Brain pericyte (primary cell): ENCODE measurements around the gene C1R.
A peak's percentile ranks its signal among the peaks of the same experiment; 100 is the strongest.
"Not testable (repeated sequence)": the region's sequence is repeated elsewhere in the genome, so short reads cannot be mapped to it uniquely, and the experiment has no call there.

Experiments used
- DNase-seq: peaks from one replicate; pipeline ENCODE4 v3.0.0-alpha.2; 2012; ENCODE audit warnings: low read depth, low spot score

Gene C1R

DNA sequence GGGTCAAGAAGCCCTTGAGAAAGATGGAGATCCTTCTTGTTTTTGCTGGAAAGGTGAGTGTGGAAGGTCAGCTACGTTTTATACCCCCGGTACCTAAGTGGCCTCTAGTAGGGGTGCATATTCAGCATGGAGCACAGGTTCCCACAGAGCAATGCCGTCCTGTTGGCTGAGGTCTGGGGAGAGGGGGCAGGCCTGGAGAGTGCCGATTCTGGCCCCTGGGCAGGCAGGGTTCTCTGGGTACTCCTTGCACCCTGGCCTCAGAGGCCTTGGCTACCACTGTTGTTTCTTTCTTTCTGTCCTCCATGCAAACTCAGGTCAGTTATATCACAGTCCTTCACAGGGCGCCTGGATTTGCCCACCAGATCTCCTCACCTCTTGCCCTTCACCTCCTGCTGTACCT, 27.9 kb upstream of the C1R start:
- DNase-seq: no peak

DNA sequence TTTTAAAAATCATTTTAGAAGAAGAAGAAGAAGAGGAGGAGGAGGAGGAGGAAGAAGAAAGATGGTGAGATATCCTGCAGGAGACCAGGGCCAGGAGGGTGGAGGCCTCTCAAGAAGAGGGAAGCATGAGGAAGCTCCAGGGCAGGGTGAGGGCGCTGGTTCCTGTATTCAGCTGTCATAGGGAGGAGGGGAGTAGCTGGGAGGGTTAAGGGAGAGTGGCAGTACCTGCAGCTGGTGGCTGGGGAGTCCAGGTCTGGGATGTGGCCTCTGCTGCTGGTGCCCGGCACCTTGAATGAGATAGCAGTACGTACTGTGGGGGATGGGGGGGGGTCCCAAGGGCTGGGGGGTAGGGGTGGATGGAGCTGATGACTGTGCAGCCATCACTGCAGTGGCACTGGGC, 26.6 kb upstream of the C1R start:
- no peak for DNase-seq

DNA sequence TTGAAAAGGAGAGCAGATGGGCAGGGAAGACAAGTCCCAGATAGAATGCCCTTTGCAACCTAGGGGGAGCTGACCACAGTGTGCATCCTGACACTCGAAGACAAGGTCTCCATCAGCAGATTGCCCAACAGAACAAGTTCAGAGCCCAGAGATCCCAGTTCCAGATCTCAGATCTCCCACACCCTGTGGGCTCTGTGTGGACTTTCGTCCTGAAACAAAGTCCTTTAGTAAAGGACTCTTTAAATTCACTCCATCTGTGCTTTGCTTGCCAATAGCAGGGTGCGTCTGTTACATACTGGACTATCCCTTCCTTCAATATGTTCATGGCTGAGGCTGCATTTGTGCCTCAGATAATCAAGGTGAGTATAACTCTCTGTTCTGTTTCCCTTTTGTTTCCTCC, 25.4 kb upstream of the C1R start:
- no peak for DNase-seq

DNA sequence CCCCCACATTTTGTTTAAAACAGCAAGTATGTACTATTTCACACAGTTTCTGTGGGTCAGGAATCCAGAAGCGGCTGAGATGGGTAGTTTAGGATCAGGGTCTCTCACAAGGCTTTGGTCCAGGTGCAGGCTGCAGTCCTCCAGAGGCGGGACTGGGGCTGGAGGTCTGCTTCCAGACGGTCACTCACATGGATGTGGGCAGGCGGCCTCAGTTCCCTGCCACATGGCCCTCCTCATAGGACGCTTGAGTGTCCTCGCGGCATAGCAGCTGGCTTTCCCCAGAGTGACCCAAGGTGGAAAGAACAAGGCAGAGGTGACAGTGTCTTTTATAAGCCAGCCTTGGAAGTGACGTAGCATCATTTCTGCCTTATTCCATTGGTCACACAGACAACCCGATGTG, 24.7 kb upstream of the C1R start:
- DNase-seq: no peak

DNA sequence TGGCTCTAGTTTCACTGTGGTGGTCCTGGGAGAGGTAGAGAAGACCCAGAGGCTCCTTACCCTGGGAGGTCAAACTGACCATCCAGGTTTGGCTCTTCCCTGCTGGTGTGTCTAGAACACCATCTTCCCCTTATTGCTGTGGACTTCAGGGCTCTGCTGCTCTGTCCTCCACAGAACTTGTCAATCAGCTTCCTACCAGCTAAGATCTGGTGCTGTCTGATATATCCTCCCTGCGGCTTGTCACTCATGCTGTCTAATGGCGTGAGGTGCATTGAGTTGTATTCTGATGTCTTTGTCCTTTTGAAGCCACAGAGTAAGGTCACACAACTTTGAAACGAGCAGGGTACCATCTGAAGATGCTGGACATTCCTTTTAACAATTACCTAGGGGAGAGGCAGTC, 24.0 kb upstream of the C1R start:
- DNase-seq: no peak

DNA sequence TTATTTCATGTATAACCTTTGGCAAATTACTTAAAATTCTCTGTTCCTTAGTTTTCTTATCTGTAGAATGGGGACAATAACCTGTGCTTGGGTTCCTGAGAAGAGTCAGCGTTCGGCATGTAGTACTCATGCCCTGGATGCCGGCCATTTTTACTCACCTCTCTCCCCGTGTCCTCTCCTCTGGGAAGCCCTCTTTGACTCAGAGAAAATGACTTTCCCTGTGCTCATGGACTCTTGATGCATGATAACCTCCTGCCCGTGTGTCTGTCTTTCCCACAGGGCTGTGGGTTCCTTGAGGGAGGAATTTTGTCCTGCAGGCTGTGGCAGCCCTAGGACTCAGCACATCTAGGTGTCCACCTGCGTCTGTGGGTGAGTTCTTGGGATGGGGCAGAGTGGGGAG, 22.6 kb upstream of the C1R start:
- DNase-seq: no peak

DNA sequence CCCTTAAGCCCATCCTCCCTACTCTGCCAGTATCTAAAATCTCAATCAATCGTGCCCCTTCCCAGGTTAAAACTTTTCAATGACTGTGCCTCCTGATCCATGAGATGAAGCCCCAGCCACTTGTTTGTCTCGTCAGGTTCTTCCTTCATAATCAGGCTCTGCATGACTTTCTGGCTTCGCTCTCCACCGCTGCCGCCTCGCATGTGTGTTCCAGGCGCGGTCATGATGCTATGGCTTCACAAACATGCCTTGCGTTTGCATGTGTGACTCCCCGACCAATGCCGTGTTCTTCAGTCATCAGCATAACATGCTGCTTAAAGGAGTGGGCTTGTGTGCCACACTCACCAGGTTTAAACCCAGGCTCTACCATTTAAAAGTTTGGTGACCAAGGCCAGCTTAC, 21.8 kb upstream of the C1R start:
- no peak for DNase-seq

DNA sequence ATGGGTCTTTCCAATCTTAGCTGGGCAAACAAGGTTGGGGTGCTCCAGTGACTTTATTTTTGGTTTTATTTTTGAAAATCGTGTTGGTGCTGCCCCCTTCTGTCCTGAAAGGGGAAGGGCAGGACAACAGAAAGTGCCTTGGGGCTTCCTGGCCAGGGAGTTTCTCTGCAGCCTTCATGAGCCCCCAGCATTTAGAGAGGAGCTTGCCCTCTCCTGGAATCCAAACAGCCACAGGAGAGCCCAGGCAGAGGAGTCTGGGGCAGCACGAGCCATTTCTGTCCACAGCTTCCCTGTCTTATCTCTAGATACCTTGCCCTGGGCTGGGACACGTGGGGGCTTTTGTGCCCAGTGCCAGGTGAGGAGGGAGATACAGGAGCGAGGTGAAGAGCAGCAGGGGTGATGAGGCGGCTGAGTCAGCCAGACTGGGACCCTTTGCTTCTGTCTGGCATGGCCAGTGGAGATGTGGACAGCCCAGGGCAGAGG, 21.2 kb upstream of the C1R start:
- no peak for DNase-seq

DNA sequence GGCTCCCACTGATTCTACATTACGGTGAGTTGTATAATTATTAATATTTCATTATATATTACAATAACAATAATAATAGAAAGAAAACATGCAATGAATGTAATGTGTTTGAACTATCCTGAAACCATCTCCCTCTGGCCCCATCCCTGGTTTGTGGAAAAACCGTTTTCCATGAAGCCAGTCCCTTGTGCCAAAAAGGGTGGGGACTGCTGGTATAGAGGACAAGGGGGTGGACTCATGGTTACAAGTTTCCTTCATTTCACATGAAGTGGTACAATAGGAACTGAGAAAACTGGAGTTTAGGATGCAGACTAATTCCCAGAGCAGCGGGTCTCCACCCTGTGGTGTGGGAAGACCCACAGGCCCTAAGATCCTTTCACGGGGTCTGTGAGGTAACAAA, 19.8 kb upstream of the C1R start:
- DNase-seq: no peak

DNA sequence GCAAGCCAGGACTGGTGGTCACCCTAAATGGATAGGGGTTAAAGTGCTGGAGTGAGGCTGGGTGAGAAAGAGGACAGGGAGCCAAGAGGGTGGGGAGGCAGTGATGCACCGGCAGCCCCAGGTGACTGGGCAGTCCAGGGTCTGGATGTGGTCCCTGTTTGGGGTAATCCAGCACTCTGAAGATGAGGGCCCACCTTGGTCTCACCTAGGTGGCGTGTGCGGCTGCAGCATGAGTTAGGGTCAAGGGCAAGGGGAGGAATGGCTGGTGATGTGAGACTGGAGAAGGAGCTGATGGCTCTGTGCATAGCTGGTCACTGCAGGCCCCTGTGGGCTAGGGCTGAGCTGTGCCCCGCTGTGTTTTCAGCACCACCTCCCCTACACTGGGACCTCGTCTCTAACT, 18.4 kb upstream of the C1R start:
- DNase-seq: no peak

DNA sequence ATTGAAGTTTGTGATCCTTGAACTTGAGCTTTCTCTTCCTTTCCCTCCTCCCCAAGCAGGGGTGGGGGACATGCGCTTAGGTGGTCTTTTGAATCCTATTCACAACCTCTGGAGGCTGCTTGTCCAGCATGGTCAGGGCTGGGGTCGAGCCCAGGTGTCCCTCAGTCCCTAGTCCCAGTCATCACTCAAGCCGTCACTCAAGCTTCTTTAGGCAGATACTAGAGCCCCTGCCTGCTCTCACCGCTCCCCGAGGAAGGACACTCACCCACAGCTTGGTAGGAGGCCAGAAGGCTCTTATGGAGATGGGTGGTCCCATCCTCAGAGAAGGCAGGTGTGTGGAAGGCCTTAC, 17.3 kb upstream of the C1R start:
- no peak for DNase-seq

DNA sequence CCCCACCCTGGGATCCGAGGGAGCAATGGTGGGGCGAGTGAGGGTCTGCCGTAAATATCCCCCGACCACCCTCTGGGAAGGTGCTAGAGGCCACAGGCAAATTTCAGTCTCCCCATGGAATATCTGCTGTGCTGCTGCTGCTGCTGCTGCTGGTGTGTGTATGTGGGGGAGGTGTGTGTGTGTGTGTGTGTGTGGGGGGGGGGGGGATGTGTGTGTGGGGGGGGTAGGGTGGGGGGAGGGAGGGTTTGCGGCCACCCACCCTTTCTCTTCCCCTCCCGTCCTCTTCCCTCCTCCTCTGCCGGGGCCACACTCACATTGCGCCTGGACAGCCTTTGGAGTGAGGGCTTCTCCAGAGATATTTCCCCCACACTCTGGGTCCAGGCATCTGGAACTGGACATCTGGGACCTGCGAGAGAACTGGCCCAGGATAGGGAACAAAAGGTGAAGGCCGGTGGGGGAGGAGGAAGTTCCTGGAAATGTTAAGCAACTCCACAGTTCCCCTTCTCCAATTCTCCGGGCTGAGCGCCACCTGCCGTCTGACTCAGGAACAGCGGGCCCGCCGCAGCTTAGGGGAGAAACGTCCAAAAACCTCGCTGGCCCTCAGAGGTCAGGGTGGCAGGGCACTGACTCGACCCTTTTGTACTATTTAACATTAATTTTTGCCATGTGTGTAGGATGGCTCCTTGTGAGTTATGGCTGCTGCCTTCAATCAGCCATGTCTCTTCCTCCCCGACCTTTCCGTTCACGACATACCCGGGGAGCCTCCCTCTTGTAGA, 16.7 kb upstream of the C1R start, which contains the start of gene C1RL:
TSS of gene C1RL (minus strand) at position 419 of the 776 bp plus-strand sequence. CDS start at position 385, 34 bp downstream.
- DNase-seq: peak; percentile 55

DNA sequence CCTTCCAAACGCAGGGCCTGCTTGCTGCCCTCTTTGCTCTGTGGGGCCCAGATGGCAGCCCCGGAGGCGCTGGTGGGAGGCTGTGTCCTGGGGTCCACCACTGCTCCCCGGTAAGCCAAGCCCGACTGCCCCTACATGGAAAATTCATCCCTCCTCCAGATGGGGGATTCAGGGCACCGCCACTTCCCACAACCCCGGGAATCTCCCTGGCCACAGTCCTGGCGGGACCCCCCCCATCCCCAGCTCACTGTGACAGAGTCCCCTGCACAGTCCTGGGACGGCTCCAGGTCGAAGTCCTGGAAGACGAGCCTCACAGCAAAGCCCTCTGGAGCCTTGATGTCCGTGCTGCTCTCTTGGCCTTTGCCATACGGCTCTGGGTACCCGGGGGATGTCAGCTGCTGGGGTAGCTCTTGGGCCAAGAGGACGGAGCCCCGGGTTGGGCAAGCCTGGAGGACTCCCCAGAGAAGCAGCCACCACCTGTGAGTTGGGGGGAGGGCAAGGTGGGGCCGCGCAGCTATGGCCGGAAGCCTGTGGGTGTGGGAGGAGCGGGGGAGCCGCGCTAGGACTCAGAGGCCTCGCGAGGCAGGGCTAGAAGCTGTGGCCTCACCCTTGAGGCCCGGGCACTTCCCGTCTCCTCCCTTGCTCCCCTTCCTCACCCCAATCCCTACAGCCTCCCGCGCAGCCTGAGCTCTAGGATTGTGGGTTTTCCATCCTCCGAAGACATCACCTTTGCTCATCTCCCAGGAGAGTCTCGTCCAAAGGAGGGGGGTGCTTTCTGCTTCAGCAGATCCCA, 16.0 kb upstream of the C1R start:
- DNase-seq: no peak

DNA sequence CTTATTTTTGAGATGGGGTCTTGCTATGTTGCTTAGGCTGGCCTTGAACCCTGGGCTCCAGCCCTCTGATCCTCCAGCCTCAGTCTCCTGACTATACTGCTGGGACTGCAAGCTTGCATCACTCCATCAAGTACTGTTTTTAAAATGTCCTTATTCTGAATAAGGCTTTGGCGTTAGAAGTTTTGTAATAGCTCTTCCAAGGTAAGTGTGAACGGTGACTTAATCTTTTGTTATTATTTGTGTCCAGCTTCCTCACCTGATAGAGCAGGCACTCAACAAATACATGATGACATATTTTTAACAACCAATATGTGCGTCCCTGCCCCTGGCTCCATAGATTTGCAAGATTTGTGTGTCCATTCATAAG, 15.4 kb upstream of the C1R start:
- DNase-seq: no peak

DNA sequence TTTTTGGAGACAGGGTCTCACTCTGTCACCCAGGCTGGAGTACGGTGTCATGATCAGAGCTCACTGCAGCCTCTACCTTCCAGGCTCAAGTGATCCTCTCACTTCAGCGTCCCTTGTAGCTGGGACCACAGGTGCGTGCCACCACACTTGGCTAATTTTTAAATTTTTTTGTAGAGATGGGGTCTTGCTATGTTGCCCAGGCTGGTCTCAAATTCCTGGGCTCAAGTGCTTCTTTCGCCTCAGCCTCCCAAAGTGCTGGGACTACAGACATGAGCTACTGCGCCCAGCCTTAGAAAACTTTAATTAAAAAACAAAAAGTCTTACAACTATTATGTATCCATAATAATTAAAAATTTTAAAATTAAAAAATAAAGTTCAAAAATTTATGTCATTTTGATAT, 14.9 kb upstream of the C1R start:
- not testable (repeated sequence) for DNase-seq

DNA sequence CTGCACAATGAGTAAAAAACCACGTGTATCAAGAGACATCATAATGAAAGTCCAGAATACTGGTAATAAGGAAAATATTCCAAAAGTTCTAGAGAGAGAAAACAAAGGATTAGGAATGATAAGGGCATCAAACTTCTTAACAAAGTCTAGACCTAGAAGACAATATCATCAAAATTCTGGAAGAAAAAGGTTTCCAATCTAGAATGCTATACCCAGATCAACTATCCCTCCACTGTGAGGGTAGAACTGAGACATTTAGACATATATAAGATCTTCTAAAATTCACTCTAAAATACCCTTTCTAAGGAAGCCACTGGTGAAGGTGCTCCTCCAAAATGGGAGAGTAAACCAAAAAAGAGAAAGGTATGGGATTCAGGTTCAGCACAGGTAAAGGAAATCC, 13.8 kb upstream of the C1R start:
- DNase-seq: no peak

DNA sequence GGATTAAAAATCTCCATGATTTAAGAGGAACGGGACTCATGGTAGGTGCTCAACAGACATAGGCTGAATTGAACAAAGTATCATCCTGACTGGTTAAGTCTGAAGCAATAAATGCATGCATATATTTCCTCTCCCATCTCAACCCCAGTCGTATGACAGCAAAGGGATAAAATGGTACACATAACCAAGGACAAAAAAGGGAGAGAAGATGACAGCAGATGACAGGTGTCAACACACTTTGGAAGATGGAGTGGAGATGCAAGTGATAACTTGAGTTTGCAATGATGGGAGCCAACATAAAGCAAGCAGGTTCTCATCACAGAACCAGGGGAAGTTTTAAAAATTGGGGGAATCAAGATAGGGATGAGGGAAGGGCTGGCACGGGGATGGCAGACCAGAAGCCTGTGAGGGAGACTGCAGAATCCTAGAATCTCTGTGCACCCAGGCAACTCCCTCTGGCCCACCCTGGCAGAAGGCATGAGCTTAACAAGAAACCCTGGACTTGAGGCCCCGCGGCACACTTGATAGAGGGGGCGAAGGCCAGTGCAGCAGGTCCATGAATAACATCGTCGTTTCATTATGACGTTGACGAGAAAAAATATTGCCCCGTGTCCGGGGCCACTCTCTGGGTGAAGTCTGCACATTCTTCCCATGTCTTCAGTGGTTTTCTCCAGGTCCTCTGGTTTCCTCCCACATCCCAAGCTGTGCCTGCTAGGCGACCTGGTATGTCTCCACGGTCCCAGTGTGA, 11.8 kb upstream of the C1R start:
- DNase-seq: no peak

DNA sequence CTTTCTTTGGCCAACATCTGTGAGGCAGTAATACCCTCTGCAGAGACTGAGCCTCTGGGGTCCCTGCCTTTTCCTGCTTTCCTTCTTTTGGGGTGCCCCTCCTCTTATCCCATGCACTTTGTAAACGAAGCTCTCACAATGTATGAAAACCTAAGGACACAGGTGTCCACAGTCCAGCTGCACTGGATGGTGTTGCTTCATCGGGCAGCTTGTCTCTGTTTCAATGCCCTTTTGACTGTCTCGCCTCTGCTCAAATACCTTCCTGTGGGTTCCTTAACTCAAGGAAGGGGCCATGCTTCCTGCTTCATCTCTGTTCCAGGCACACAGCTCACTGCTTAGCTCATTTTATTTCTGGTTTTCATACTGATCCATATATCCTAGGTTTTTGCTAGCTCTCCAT, 10.3 kb upstream of the C1R start:
- DNase-seq: no peak

DNA sequence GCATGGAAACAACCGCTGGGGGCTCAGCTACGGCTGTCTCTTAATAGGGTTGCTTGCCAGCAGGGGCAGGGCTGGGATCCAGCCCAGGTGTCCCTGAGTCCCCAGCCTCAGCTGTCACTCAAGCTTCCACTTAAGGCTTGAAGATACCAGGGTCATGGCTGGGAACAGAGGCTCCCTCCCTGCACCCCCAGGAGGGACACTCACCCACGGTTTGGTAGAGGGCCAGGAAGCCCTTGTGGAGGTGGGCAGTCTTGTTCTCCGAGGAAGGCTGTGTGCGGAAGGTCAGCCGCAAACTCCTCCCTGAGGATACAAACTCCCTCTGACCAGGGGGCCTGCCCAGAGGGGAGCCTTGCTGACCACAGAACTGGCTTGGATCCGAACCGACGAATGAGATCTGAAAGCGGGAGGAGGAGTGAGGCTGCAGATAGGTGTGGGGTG, 9.5 kb upstream of the C1R start:
- no peak for DNase-seq

DNA sequence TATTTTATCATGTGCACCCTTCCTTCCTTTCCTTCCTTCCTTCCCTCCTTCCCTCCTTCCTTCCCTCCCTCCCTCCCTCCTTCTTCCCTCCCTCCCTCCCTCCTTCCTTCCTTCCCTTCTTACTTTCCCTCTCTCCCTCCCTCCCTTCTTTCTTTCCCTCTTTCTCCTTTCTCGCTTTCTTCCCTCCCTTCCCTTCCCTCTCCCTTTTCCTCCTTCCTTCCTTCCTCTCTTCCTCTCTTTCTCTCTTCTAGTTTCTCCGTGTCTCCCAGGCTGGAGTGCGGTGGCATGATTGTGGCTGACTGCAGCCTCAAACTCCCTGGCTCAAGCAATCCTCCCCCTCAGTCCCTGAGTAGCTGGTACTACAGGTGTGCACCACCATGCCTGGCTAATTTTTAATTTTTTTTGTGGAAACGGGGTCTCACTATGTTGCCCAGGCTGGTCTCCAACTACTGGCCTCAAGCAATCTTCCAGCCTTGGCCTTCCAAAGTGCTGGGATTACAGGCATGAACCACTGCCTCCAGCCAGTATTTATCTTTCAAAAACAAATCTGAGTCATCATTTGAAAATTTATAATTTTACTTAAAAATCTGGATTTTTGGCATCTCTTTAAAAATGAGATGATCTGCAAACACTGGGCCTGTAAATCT, 8.9 kb upstream of the C1R start:
- no peak for DNase-seq

DNA sequence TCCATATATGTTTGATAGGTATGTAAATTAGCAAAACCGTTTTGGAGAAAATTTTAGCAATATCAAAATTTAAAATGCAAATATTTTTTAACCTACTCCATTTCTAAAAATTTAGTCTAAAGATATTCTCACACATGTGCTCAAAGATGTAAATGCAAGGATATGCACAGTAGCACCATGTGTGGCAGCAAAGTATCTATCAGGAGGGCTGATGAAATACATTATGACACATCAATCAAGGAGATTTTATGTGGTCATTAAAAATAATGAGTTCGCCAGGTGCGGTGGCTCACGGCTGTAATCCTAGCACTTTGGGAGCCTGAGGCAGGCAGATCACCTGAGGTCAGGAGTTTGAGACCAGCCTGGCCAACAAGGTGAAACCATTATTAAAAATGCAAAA, 8.0 kb upstream of the C1R start:
- no peak for DNase-seq
